Measurements from ENCODE around the gene AHI1. TPM values are rescaled to one million over a fixed set of nuclear protein-coding genes. Genes with fewer than 3 reads are reported as not detected.

Gene AHI1
- total RNA-seq, 4 donors from 2014 or later = 17.3 to 50.4 (median 24.5) TPM

DNA sequence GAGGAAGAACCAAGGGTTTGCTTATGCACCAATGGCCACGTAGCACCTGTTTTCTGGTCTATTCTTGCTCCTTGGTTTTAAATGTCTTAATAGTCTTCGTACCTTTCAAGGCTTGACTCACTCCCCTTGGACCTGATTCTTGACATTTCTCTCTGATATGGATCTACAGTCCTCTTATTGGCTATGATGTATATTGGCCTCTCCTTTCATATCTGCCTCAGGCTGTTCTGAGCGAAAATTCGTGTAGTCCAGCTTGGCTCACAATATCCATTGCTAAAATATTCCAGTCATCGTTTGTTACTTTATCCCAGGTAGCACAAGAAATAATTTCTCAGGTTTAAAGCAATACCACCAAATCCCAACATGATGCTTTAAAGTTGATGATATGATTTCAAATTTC, 256.8 kb downstream of the AHI1 start:
- TF ChIP-seq, protein P1, sequence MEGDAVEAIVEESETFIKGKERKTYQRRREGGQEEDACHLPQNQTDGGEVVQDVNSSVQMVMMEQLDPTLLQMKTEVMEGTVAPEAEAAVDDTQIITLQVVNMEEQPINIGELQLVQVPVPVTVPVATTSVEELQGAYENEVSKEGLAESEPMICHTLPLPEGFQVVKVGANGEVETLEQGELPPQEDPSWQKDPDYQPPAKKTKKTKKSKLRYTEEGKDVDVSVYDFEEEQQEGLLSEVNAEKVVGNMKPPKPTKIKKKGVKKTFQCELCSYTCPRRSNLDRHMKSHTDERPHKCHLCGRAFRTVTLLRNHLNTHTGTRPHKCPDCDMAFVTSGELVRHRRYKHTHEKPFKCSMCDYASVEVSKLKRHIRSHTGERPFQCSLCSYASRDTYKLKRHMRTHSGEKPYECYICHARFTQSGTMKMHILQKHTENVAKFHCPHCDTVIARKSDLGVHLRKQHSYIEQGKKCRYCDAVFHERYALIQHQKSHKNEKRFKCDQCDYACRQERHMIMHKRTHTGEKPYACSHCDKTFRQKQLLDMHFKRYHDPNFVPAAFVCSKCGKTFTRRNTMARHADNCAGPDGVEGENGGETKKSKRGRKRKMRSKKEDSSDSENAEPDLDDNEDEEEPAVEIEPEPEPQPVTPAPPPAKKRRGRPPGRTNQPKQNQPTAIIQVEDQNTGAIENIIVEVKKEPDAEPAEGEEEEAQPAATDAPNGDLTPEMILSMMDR (IDR thresholded peaks at IDR 0.05; ENCODE audit: low read depth) = no peak

DNA sequence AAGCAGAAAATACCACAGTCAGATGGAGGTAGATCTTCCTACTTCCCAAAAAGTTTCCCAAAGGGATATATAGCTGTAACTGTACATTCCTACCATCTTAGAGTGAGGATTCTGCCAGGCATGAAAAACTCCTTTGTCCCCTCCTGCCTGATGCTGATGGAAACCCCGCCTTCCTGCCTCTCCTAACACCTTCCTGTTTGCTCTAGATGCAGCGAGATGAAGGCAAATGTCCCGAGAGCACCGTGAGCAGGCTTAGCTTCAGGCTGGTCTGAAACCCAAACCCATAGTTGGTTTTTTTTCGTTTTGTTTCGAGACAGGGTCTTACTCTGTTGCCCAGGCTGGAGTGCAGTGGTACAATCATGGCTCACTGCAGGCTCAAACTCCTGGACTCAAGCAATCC, 260.8 kb downstream of the AHI1 start:
- TF ChIP-seq, protein P1 (IDR thresholded peaks at IDR 0.05; ENCODE audit: low read depth) = no peak

DNA sequence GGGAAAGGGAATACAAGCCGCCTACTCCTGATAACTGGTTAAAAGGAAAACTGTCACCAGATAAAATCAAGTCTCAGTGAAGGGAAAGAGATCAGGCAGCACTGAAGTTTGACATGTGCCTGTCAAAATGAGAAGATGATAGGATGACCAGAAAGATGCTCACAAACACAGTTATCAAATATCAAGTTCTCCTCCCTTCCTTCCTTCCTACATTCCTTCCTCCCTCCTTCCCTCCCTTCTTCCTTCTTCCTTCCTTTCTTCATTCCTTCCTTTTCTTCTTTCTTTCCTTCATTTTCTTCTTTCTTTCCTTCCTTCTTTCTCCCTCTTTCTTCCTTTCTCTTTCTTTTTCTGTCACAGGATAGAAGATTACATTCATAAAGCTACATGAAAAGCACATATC, 261.2 kb downstream of the AHI1 start:
- TF ChIP-seq, protein P1 (IDR thresholded peaks at IDR 0.05; ENCODE audit: low read depth) = no peak

DNA sequence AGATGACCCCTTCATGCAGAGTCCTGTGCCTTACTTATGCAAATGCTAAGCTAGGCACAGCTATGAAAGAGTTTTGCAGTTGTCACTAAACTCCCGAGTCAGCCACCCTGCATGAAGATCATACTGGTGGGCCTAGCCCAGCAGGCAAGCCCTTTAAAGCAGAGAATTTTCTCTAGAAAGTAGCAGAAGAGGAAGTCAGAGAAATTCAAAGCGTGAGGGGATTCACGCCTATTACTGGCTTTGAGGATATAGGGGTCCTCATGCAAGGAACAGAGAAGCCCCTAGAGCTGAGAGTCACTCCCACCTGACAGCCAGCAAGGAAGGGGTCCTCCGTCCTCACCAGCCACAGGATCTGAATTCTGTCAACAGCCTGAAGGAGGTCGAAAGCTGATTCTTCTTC, 261.8 kb downstream of the AHI1 start:
- TF ChIP-seq, protein P1 (IDR thresholded peaks at IDR 0.05; ENCODE audit: low read depth) = no peak

DNA sequence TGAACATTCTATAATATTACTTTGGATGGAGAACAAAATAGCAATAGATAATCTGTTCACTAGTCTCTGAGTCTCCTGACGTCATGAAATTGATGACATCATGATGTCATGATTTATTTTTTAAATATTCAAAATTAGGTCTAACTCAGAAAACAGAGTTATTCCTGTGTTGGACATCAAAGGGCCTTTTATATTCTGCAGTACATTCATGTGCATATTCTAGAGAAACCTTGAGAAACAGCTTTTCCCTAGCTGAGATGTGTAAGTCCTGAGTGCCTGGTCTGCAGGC, 263.1 kb downstream of the AHI1 start:
- TF ChIP-seq, protein P1 (IDR thresholded peaks at IDR 0.05; ENCODE audit: low read depth) = no peak

DNA sequence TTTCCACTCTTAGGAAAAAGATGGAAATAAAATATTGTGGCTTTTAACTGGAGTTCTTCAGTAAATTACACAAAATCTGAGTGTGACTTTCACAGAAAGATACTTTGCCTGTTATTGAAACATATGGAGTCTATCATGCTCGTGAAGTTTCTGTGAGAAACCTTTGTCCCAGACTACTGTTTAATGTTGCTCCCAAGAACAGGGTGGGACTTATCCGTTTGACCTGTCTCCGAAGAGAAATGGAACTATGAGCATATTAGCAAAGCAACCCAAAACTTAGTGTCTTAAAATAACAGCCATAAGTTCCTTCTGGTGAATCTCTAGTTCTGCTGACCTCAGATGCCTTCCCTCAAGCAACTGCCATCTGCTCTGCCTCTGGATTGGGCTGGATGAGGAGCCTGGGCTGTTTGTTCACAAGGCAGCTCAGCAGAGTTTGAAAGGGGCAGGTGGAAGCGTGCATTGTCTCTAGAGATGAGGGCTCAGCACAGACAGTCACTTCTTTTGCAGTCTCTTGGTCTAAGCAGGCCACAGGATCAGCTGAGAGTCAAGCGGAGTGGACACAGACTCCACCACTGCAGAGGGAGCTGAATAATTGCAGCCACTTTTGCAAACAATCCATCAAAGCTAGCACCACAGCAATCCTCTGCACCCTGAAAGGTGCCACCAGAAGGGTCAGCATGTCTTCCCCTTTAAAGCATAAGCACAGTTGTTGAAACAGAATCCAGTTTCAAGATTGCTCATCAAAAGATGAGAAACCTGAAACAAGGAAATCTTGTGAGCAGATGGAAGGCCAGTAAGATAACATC, 263.7 kb downstream of the AHI1 start:
- TF ChIP-seq, protein P1 (IDR thresholded peaks at IDR 0.05; ENCODE audit: low read depth) = no peak

Small RNA genes within 50 kb of the gene (small RNA-seq; reads per million reads assigned to genes)
- gene MIR548A2 = not detected
- 0.49 reads per million for gene RF00019
